ENCODE data around the gene ZNF738. TPM values are rescaled to one million over a fixed set of nuclear protein-coding genes. Genes with fewer than 3 reads are reported as not detected.

ZNF738 gene
- total and polyA plus RNA-seq, 2 of the 13 experiments (the other 11 are each of a cell fraction or from before 2014, with no cell fraction given) = 2.7 to 5.3 TPM

GRCh38 chr19:21396893-21397572, 38.2 kb downstream of the ZNF738 start, which contains the start of gene ZNF493 (continued):
- TF ChIP-seq PRPF4 (IDR thresholded peaks at IDR 0.05; ENCODE audit: low read depth, low read length, poor library complexity, severe bottlenecking) (no peak), ZBTB38 (CRISPR knock-in tag; IDR thresholded peaks at IDR 0.05) (0 out of 2 replicates have a peak, but pooled peaks have one; percentile 32), ZNF761 (CRISPR knock-in tag; conservative IDR thresholded peaks at IDR 0.05) (0 out of 2 replicates have a peak, but pooled peaks have one; percentile 26), SYNCRIP (IDR thresholded peaks at IDR 0.05; ENCODE audit: insufficient read depth, low read depth, low read length) (no peak), RBFOX2 (IDR thresholded peaks at IDR 0.05; ENCODE audit: low read depth, low read length) (peak; percentile 46), ZNF12 (CRISPR knock-in tag; IDR thresholded peaks at IDR 0.05) (no peak), ZNF337 (CRISPR knock-in tag; IDR thresholded peaks at IDR 0.05; ENCODE audit: borderline replicate concordance, low read depth) (no peak), PHF20 (CRISPR knock-in tag; IDR thresholded peaks at IDR 0.05) (peak; percentile 84), ZNF446 (CRISPR knock-in tag; IDR thresholded peaks at IDR 0.05) (no peak), YEATS4 (CRISPR knock-in tag; IDR thresholded peaks at IDR 0.05; ENCODE audit: borderline replicate concordance) (peak; percentile 30; the same call in 1 of the 2 replicates), ATF2 (CRISPR knock-in tag; IDR thresholded peaks at IDR 0.05) (no peak), ZNF30 (CRISPR knock-in tag; IDR thresholded peaks at IDR 0.05) (0 out of 2 replicates have a peak, but pooled peaks have one; percentile 33), POLR2G (IDR thresholded peaks at IDR 0.05; ENCODE audit: low read depth, low read length) (peak; percentile 83), ZNF678 (CRISPR knock-in tag; IDR thresholded peaks at IDR 0.05) (0 out of 2 replicates have a peak, but pooled peaks have one; percentile 35), THAP11 (CRISPR knock-in tag; IDR thresholded peaks at IDR 0.05) (peak; percentile 48), ZNF784 (CRISPR knock-in tag; IDR thresholded peaks at IDR 0.05; ENCODE audit: borderline replicate concordance) (0 out of 2 replicates have a peak, but pooled peaks have one; percentile 54), CREM (IDR thresholded peaks at IDR 0.05) (peak; percentile 61), CREM (CRISPR knock-in tag; IDR thresholded peaks at IDR 0.05) (no peak), NR2C2 (CRISPR knock-in tag; IDR thresholded peaks at IDR 0.05; ENCODE audit: borderline replicate concordance) (peak; percentile 40; the same call in 1 of the 2 replicates), ZBTB26 (CRISPR knock-in tag; IDR thresholded peaks at IDR 0.05; ENCODE audit: borderline replicate concordance) (peak; percentile 36; the same call in 1 of the 2 replicates), SOX6 (IDR thresholded peaks at IDR 0.05) (no peak), SOX6 (CRISPR knock-in tag; IDR thresholded peaks at IDR 0.05) (0 out of 2 replicates have a peak, but pooled peaks have one; percentile 30)

Measured in HepG2 (cell line).